D721Med (cell line): ENCODE measurements around the gene CCDC69.
"Not testable (repeated sequence)": the region's sequence is repeated elsewhere in the genome, so short reads cannot be mapped to it uniquely, and the experiment has no call there.

Source experiments
- DNase-seq: peaks from one replicate; pipeline ENCODE4 v3.0.0; 2011; ENCODE audit warnings: low spot score; ENCODE audit not compliant: insufficient read length
- FAIRE-seq: peaks from 2 replicates; lab custom pipeline; 2011; peaks lifted over from hg19 to GRCh38; lab: Jason Lieb, UNC
- CTCF ChIP-seq: IDR thresholded peaks from 2 replicates; pipeline ENCODE4 v1.5.1; 2012; ENCODE audit warnings: mild to moderate bottlenecking, control low read depth; ENCODE audit not compliant: insufficient read depth; ENCODE audit errors: missing control alignments

The CCDC69 gene

GRCh38 chr5:151259931-151260330 lies 36.0 kb upstream of the CCDC69 start:
- TF ChIP-seq CTCF = no peak
- no peak for FAIRE-seq

GRCh38 chr5:151258816-151259215 lies 34.9 kb upstream of the CCDC69 start:
- no peak for TF ChIP-seq CTCF
- FAIRE-seq = no peak
- DNase-seq = no peak

More at GRCh38 chr5:151259931-151260330, 36.0 kb upstream of the CCDC69 start:
- DNase-seq = no peak

- FAIRE-seq (no peak), DNase-seq (no peak)
- TF ChIP-seq CTCF = no peak
These were observed 34.3 kb upstream of the CCDC69 start for GRCh38 chr5:151258201-151258611.

- no peak for FAIRE-seq
- TF ChIP-seq CTCF = no peak
- DNase-seq = no peak
These were observed 33.9 kb upstream of the CCDC69 start for GRCh38 chr5:151257731-151258181.

- DNase-seq = no peak
- TF ChIP-seq CTCF = no peak
- no peak for FAIRE-seq
These were observed 31.9 kb upstream of the CCDC69 start for GRCh38 chr5:151255621-151256286.

DNA sequence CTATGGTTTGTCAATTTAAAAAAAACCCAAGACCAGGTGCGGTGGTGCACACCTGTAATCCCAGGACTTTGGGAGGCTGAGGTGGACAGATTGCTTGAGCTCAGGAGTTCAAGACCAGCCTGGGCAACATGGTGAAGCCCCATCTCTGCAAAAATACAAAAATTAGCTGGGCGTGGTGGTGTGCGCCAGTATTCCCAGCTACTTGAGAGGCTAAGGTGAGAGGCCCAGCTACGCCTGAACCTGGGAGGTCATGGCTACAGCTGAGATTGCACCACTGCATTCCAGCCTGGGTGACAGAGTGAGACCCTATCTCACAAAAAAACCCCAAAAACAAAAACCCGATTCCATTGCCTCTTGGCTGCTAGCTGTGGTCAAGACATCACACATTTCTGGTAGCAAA lies 31.1 kb upstream of the CCDC69 start:
- FAIRE-seq, DNase-seq: not testable (repeated sequence)

DNA sequence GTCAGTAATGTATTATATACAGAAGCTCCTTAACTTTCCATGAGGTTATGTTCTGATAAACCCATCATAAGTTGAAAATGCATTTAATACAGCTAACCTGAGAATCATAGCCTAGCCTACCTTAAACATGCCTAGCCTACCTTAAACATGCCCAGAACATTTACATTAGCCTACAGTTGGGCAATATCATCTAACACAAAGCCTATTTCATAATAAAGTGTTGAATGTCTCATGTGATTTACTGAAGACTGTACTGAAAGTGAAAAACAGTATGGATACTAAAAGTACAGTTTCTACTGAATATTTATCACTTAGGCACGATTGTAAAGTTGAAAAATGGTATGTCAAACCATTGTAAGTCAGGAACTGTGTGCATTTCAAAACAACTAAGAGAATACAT lies 30.7 kb upstream of the CCDC69 start:
- FAIRE-seq (no peak), DNase-seq (no peak)

More for the DNA sequence above, 30.7 kb upstream of the CCDC69 start:
- TF ChIP-seq CTCF = no peak
